HG02981 (cell line): ENCODE data around the gene SMPD1.
A peak's percentile ranks its signal among the peaks of the same experiment; 100 is the strongest.

ENCODE experiments used
- ATAC-seq: cut with Tn5 transposase; IDR thresholded peaks from one replicate; pipeline ENCODE4 v1.9.1; 2021; ENCODE audit warnings: mild to moderate bottlenecking, moderate library complexity; ENCODE audit not compliant: unreplicated experiment

Gene SMPD1

GRCh38 chr11:6410695-6411430 lies 20.6 kb downstream of the SMPD1 start:
- no peak for ATAC-seq

- ATAC-seq = no peak
Measured at GRCh38 chr11:6411594-6412031, 21.3 kb downstream of the SMPD1 start.

- no peak for ATAC-seq
Measured at GRCh38 chr11:6413791-6414201, 23.5 kb downstream of the SMPD1 start.

- no peak for ATAC-seq
Measured at GRCh38 chr11:6414874-6415328, 24.6 kb downstream of the SMPD1 start.

DNA sequence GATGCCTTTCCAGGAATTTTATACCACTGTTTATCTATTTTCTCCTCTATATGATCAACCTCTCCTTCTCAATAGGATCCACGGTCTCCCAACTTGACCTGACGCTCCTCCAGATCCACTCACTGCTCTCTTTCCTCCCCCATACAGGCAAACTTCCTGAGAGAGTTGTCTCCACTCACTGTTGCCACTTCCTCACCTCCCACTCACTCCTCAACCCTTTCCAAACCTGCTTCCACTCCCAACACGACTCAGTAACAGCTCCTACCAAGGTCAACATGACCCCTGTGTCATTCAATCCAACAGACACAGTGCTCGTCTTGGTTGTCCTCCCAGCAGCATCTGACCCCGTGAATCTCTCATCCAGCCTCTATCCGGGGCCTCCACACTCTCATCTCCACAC lies 25.5 kb downstream of the SMPD1 start:
- ATAC-seq = no peak

- ATAC-seq = no peak
Measured at GRCh38 chr11:6417907-6418556, 27.8 kb downstream of the SMPD1 start.

GRCh38 chr11:6418557-6419008 lies 28.3 kb downstream of the SMPD1 start:
- no peak for ATAC-seq

DNA sequence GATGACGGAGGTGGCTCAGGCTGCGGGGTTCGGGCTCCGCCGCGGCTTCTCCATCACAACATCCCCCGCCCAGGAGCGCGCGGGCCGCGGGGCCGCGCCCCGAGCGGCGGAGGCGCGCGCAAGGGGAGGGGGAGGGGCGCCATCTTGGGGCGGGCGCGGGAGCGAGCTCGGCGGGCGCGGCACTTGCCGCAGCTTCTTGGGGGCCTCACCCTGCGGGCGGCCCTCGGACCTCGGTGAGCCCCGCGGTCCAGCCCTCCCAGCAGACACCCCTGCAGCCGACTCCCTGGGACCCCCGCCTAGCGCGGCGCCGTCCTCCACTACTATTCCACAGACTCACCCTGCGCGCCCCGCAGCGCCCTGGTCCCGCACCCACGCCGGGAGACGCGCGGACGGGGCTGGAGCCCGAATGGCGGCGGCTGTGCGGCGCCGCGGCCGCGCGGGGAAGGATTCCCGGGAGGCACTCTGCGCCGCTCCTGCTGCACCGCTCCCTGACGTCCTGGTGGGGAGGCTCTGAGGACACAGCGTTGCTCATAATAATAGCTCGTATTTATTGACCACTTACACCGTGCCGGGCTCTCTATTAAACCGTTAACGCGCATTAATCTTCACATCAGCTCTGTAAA lies 28.8 kb downstream of the SMPD1 start, which contains the start of gene APBB1:
APBB1 (minus strand) TSS at position 86 of the 623 bp plus-strand sequence. CDS start 7,747 bp downstream, outside the sequence.
- ATAC-seq = peak; percentile 35

DNA sequence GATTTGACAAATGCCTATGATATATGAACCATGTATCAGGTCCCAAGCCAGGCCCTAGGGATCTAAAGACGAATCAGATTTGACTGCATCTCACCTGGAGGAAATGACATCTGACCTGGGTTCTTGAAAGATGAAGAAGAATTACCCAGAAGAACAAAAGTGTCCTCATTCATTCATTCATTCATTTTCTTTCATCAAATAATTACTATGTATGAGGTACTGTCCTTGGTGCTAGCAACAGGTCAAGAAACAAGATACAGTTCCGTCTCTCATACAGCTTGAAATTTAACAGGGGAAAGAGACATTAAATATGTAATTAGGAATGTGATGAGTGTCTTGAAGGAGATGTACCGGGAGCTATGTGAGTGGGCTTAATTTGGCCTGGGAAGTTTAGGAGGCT lies 30.4 kb downstream of the SMPD1 start:
- ATAC-seq = no peak

DNA sequence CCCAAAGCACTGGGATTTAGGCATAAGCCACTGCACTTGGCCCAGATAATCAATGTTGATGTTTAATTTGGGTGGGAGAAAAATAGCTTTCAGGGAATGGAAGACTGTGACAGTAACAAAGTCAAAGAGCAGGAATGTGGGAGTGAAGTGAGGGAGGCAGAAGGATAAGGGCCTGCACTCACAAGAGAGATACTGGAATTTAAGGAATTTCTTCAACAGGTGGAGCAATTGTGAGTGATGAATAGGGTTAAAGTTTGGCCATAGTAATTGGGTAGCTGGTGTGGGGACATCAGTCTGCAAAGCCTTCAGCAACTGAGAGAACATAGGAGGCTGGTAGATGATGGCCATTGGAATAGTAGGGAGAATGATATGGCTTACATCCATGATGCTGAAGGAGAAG lies 37.2 kb downstream of the SMPD1 start:
- no peak for ATAC-seq

DNA sequence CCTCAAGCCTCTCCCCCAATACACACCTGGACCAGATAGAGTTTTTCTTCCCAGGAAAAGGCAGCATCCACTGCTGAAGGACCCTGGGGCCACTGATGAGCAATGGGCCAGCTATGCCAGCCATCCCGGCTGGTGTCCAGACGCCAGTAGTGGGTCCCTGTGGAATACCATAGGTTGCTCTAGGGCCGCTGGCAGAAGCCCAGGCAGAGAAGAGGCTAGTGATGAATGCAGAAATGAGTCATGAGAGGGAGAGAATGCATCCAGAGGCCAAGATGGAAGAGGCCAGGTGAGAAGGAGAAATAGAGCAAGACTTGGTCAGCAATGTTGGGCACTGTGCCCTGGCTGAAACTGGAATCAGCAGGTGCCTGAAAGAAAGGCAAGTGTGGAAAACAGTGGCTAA lies 41.6 kb downstream of the SMPD1 start:
- no peak for ATAC-seq

DNA sequence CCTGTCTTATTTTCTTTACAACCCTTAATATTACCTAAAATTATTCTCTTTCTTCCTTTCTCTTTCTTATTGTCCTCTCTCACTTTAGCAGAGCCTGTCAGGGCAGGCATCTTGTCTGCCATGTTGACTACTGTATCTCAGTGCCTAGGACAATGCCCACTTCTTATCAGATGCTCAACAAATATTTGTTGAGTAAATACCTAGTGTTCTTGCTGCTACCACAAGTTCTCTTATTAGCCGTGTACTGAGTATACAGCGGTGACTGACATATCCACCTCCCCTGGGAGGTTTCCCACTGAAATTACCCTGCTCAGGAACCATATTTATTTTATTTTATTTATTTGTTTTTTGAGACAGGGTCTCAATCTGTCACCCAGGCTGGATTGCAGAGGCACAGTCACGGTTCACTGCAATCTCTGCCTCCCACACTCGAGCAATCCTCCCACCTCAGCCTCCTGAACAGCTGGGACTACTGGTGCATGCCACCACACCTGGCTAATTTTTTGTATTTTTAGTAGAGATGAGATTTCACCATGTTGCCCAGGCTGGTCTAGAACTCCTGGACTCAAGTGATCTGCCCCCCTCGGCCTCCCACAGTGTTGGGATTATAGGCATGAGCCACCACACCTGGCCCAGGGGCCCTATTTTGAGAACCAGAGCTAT lies 43.9 kb downstream of the SMPD1 start:
- no peak for ATAC-seq

- no peak for ATAC-seq
Measured at GRCh38 chr11:6437423-6437822, 47.1 kb downstream of the SMPD1 start.

- ATAC-seq = no peak
Measured at GRCh38 chr11:6437993-6438392, 47.7 kb downstream of the SMPD1 start.

GRCh38 chr11:6438979-6439571 lies 48.8 kb downstream of the SMPD1 start:
- ATAC-seq = no peak

GRCh38 chr11:6440906-6441358 lies 50.7 kb downstream of the SMPD1 start, which contains the start of gene HPX:
Gene HPX, minus strand, starts transcription at chr11:6440987. Its CDS starts 24 bp downstream, at chr11:6440963.
- ATAC-seq = no peak

DNA sequence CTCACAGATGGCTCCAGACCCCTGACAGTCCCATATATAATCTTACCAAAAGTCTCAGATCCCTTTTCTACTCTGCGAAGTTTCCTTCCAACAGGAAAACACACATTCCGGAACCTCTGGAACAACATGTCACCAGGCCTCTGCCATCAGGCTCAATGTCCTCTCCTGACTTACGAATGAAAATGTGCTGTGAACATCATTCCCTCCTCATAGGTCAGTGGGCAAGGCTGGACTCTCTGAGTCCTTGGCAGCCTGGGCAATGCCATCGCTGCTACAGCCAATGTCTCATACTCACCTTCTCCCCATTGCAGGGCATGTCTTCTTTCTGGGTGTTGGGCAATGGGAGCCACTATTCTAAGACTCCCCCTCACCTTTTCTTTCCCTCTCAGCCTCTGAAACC lies 52.2 kb downstream of the SMPD1 start:
- no peak for ATAC-seq

DNA sequence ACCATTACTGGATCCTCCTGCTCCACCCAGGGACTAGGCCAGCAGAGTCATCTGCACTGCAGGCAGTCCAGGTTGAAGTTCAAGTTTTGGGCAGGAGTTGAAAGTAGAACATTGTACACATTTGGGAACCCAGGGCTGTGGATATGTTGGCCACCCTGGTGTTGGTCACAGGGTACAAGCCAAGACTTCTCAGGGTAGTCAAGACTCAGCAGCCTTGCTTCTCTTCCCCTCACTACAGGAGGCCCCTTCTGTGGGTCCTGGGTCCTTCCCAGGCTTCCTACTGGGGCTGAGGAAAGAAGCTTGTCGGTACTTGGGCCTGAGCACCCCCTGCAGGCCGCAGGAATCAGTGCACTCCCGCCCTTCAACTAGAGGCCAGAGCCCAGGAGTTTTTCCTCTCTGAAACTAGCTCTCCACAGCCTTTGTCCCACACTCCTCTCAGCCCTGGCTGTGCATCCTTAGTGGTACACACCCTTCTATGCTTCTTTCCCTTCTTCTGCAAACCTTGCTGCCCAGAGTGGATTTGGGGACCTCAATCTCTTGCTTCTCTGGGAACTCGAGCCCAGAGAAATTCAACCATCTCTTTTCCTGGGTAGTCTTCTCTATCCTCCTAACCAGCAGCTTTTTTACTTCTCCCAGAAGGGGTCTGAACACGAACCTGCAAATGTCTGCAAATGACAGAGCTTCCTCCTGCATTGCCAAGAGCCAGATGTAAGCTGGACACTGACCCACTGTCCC lies 53.2 kb downstream of the SMPD1 start:
- ATAC-seq = peak; percentile 80
